Measurements from ENCODE around the gene CHCHD3.

CHCHD3 gene

GRCh38 chr7:132791036-132791435 lies 290.9 kb downstream of the CHCHD3 start:
- TF ChIP-seq POLR2A (IDR thresholded peaks at IDR 0.05; ENCODE audit: low read depth, low read length) (no peak), POLR2AphosphoS5 (IDR thresholded peaks at IDR 0.05; ENCODE audit: low read depth, low read length) (no peak), SPI1 (IDR thresholded peaks at IDR 0.05; ENCODE audit: low read depth, low read length) (no peak)
- no peak for DNase-seq (ENCODE audit: insufficient read length, low spot score)
- FAIRE-seq = no peak

- DNase-seq (ENCODE audit: insufficient read length, low spot score) (no peak), FAIRE-seq (no peak)
- no peak for TF ChIP-seq POLR2A (IDR thresholded peaks at IDR 0.05; ENCODE audit: low read depth, low read length)
- no peak for TF ChIP-seq PAX5 (IDR thresholded peaks at IDR 0.05; ENCODE audit: insufficient read depth, low read length, severe bottlenecking)
- no peak for TF ChIP-seq SPI1 (IDR thresholded peaks at IDR 0.05; ENCODE audit: low read depth, low read length)
- TF ChIP-seq POLR2AphosphoS5 (IDR thresholded peaks at IDR 0.05; ENCODE audit: low read depth, low read length) = no peak
- no peak for TF ChIP-seq POU2F2 (IDR thresholded peaks at IDR 0.05; ENCODE audit: low read depth, low read length)
- TF ChIP-seq TAF1 (IDR thresholded peaks at IDR 0.05; ENCODE audit: low read depth, low read length) = no peak
Measured at GRCh38 chr7:132790104-132790503, 291.8 kb downstream of the CHCHD3 start.

- no peak for FAIRE-seq
- no peak for DNase-seq (ENCODE audit: insufficient read length, low spot score)
- TF ChIP-seq POU2F2 (IDR thresholded peaks at IDR 0.05; ENCODE audit: low read depth, low read length) = no peak
- no peak for TF ChIP-seq TAF1 (IDR thresholded peaks at IDR 0.05; ENCODE audit: low read depth, low read length)
- no peak for TF ChIP-seq PAX5 (IDR thresholded peaks at IDR 0.05; ENCODE audit: insufficient read depth, low read length, severe bottlenecking)
- TF ChIP-seq POLR2AphosphoS5 (IDR thresholded peaks at IDR 0.05; ENCODE audit: low read depth, low read length) = no peak
- TF ChIP-seq POLR2A (IDR thresholded peaks at IDR 0.05; ENCODE audit: low read depth, low read length) = no peak
Measured at GRCh38 chr7:132789281-132789680, 292.6 kb downstream of the CHCHD3 start.

GRCh38 chr7:132785870-132786269 lies 296.0 kb downstream of the CHCHD3 start:
- DNase-seq (ENCODE audit: insufficient read length, low spot score) (no peak), FAIRE-seq (no peak)
- TF ChIP-seq POLR2AphosphoS5 (IDR thresholded peaks at IDR 0.05; ENCODE audit: low read depth, low read length) (no peak), TAF1 (IDR thresholded peaks at IDR 0.05; ENCODE audit: low read depth, low read length) (no peak)

- DNase-seq (ENCODE audit: insufficient read length, low spot score) = no peak
- no peak for FAIRE-seq
- TF ChIP-seq POLR2A (IDR thresholded peaks at IDR 0.05; ENCODE audit: low read depth, low read length) = no peak
- no peak for TF ChIP-seq SPI1 (IDR thresholded peaks at IDR 0.05; ENCODE audit: low read depth, low read length)
- no peak for TF ChIP-seq POU2F2 (IDR thresholded peaks at IDR 0.05; ENCODE audit: low read depth, low read length)
- TF ChIP-seq POLR2AphosphoS5 (IDR thresholded peaks at IDR 0.05; ENCODE audit: low read depth, low read length) = no peak
- no peak for TF ChIP-seq PAX5 (IDR thresholded peaks at IDR 0.05; ENCODE audit: insufficient read depth, low read length, severe bottlenecking)
- no peak for TF ChIP-seq TAF1 (IDR thresholded peaks at IDR 0.05; ENCODE audit: low read depth, low read length)
Measured at GRCh38 chr7:132784406-132784805, 297.5 kb downstream of the CHCHD3 start.

- TF ChIP-seq TAF1 (IDR thresholded peaks at IDR 0.05; ENCODE audit: low read depth, low read length) (no peak), PAX5 (IDR thresholded peaks at IDR 0.05; ENCODE audit: insufficient read depth, low read length, severe bottlenecking) (no peak), POLR2AphosphoS5 (IDR thresholded peaks at IDR 0.05; ENCODE audit: low read depth, low read length) (no peak)
- DNase-seq (ENCODE audit: insufficient read length, low spot score) (no peak), FAIRE-seq (no peak)
Measured at GRCh38 chr7:132783824-132784223, 298.1 kb downstream of the CHCHD3 start.

GRCh38 chr7:132782777-132783640 lies 298.9 kb downstream of the CHCHD3 start:
- DNase-seq (ENCODE audit: insufficient read length, low spot score) (no peak), FAIRE-seq (no peak)
- TF ChIP-seq SPI1 (IDR thresholded peaks at IDR 0.05; ENCODE audit: low read depth, low read length) (no peak), POU2F2 (IDR thresholded peaks at IDR 0.05; ENCODE audit: low read depth, low read length) (no peak), TAF1 (IDR thresholded peaks at IDR 0.05; ENCODE audit: low read depth, low read length) (no peak), PAX5 (IDR thresholded peaks at IDR 0.05; ENCODE audit: insufficient read depth, low read length, severe bottlenecking) (no peak), POLR2A (IDR thresholded peaks at IDR 0.05; ENCODE audit: low read depth, low read length) (no peak), POLR2AphosphoS5 (IDR thresholded peaks at IDR 0.05; ENCODE audit: low read depth, low read length) (no peak)

- DNase-seq (ENCODE audit: insufficient read length, low spot score) (no peak), FAIRE-seq (no peak)
- TF ChIP-seq POLR2AphosphoS5 (IDR thresholded peaks at IDR 0.05; ENCODE audit: low read depth, low read length) = no peak
- no peak for TF ChIP-seq SPI1 (IDR thresholded peaks at IDR 0.05; ENCODE audit: low read depth, low read length)
- no peak for TF ChIP-seq TAF1 (IDR thresholded peaks at IDR 0.05; ENCODE audit: low read depth, low read length)
- TF ChIP-seq POLR2A (IDR thresholded peaks at IDR 0.05; ENCODE audit: low read depth, low read length) = no peak
- TF ChIP-seq PAX5 (IDR thresholded peaks at IDR 0.05; ENCODE audit: insufficient read depth, low read length, severe bottlenecking) = no peak
- no peak for TF ChIP-seq POU2F2 (IDR thresholded peaks at IDR 0.05; ENCODE audit: low read depth, low read length)
Measured at GRCh38 chr7:132780822-132781221, 301.1 kb downstream of the CHCHD3 start.

GRCh38 chr7:132779164-132779563 lies 302.7 kb downstream of the CHCHD3 start:
- TF ChIP-seq PAX5 (IDR thresholded peaks at IDR 0.05; ENCODE audit: insufficient read depth, low read length, severe bottlenecking) (no peak), POLR2A (IDR thresholded peaks at IDR 0.05; ENCODE audit: low read depth, low read length) (no peak), POLR2AphosphoS5 (IDR thresholded peaks at IDR 0.05; ENCODE audit: low read depth, low read length) (no peak), TAF1 (IDR thresholded peaks at IDR 0.05; ENCODE audit: low read depth, low read length) (no peak), SPI1 (IDR thresholded peaks at IDR 0.05; ENCODE audit: low read depth, low read length) (no peak), POU2F2 (IDR thresholded peaks at IDR 0.05; ENCODE audit: low read depth, low read length) (no peak)
- FAIRE-seq = no peak
- DNase-seq (ENCODE audit: insufficient read length, low spot score) = no peak

- no peak for TF ChIP-seq POLR2AphosphoS5 (IDR thresholded peaks at IDR 0.05; ENCODE audit: low read depth, low read length)
- no peak for DNase-seq (ENCODE audit: insufficient read length, low spot score)
- no peak for FAIRE-seq
Measured at GRCh38 chr7:132778761-132779160, 303.1 kb downstream of the CHCHD3 start.
